IPS DF 4.7 (cell line): ENCODE measurements around the gene CORO2A.
"Not testable (repeated sequence)": the region's sequence is repeated elsewhere in the genome, so short reads cannot be mapped to it uniquely, and the experiment has no call there.

Experiments used
- DNase-seq: peaks from one replicate; pipeline ENCODE4 v3.0.0-alpha.2; 2013; ENCODE audit warnings: low spot score; ENCODE audit errors: extremely low read depth

The CORO2A gene

DNA sequence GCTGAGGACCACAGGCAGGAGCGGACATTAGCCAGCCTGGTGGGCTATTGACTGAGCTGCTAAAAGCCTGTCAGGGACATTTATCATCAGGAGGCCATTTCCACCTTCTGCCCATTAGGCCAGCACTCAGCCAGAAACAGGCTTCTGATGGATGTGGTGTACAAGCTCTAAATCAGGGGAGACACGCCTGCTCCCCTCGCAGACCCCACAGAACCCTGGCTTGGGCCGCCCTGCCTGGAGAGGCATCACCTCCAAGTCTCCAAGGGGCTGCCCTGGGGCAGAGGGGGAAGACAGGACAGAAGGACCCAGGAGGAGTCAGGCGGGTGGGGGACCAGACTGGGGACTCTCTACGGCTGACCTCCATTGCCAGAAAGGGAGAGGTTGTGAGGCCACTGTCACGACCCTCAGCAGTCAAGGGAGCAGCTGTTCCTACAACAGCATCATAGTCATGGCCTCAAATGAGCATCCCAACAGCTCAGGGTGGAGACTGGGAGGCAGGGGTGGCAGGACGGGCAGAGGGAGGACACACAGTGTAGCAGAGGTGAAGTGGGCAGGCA is 49.4 kb downstream of the CORO2A start:
- no peak for DNase-seq

DNA sequence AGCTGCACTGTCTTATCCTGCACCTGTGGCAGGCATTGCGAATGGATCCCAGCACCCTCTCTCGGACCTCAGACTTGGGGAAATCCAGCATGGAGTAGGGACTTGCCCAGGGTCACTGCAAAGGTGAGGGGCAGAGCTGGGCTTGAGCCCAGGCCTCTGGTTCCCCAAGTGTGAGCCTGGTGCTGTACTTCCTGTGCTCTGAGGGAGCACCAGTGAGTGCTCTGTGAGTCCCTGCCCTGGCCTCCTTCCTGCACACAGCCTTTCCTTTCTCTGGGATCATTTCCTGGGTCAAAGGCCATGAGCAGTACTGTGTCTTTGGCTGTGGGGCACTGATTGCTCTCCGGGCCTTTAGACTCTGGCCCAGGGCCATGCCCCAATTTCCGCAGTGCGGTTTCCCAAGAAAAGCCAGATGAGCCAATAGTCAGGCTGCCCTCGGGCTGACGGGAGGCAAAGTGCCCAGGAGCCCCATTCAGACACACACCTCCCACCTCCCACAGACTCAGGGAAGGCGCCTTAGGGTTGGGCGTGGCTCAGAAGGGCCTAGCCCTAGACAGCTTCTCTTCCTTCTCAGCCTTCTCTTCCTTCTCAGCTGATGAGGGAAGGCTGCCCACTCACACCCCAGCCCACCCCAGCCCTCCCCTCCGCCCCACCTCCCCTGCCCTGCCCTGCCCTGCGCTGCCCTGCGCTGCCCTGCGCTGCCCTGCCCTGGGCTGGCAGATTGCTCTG is 50.1 kb downstream of the CORO2A start:
- DNase-seq, result no peak

DNA sequence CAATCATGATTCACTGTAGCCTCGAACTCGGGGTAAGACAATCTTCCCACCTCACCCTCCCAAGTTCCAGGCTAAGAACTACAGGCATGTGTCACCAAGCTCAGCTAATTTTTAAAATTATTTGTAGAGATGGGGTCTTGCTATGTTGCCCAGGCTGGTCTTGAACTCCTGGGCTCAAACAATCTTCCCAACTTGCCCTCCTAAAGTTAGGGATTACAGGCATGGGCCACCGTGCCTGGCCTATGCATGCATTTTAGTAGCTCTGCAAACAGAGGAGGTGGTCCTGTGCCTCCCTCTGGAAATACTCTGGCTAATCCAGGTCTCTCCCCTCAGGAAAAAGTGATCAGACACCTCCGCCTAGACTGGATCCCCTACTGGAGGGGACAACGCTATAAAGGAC is 51.9 kb downstream of the CORO2A start:
- no peak for DNase-seq

DNA sequence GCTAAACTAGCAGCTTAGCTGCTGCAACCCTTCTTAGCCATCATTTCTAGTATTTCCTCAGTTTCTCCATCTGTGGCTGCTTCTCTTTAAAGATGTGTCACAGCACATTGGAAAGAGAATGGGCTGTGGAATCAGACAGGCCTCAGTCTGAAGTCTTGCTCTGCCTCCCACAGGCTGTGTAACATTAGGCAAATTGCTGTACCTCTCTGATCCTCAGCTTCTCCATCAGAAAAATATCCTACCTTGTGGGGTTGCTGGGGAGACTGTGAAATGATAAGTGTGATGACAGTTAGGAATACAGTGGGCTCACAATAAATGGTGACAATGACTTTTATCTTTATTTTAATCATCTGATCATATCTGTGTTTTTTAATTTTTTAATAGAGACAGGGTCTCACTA is 55.9 kb downstream of the CORO2A start:
- DNase-seq, result no peak

DNA sequence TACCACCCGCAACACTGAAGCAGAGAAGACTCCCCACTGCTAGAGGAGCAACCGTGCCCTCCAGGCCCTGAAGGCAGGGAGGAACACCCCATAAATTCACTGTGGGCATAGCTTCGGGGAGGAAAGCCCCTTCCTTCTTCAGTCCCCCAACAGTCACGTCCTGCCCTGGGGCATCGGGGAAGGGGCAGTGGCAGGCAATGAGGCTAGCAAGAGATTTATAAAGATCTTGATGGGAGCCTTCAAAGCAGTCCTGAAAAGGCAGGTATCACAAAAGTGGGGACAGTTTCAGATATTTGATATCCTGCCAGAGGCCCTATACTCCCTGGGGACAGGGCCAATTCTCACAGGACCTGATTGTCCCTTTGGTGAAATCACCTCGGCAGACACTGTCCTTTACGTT is 56.5 kb downstream of the CORO2A start:
- DNase-seq, result no peak

DNA sequence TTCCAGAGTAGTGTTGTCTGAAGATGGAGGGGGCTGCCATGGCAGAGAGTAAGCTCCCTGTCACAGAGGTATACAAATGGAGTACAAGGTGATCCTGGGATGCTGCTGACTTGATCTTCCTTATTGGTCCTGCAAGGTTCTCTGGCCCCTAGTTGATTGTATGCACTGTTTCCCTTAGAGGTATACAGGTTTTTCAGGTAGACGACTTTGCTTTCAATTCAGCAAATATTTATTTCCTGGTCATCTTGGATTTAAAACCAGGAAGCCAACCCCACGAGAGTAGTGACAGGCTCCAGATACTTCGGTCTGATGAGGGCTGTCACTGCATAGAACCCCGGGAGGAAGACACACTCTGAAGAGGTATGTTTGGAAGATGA is 56.9 kb downstream of the CORO2A start:
- DNase-seq, result no peak

DNA sequence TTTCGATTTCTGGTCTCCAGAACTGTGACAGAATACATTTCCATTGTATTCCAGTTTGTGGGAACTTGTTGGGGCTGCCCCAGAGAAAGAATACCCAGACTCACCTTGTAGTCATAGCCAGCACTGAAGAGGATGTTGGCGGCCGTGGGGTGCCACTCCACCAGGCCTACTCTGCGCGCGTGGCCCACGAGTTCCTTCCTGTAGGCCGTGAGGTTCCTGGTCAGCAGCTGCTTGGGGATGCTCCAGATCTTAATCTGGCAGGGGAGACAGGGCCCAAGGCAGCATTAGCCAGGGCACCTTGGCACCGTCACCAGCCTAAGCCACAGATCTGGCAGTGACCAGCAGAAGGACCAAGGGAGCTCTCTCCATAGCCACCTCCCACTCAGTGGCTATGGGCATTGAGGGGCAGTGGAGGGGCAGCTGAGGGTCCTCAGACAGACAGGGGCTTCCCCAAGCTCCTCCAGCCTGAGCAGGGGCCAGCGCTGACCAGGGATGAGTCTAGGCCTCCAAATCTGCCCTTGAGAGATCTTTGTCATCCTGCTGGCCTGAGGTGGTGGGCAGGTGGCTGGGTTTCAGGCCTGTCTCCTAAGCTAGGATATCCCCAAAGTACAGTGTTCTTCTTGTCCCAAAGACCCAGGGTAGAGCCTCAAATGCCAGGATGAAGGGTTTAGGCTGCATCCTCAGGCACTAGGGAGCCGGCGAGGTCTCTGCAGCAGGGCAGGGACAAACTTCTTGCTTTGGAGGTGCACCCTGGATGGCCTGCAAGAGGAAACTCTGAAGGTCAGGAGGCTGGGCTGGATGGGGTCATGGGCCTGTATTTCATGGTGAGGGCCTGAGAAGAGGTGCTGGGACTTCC is 57.5 kb downstream of the CORO2A start:
- no peak for DNase-seq

DNA sequence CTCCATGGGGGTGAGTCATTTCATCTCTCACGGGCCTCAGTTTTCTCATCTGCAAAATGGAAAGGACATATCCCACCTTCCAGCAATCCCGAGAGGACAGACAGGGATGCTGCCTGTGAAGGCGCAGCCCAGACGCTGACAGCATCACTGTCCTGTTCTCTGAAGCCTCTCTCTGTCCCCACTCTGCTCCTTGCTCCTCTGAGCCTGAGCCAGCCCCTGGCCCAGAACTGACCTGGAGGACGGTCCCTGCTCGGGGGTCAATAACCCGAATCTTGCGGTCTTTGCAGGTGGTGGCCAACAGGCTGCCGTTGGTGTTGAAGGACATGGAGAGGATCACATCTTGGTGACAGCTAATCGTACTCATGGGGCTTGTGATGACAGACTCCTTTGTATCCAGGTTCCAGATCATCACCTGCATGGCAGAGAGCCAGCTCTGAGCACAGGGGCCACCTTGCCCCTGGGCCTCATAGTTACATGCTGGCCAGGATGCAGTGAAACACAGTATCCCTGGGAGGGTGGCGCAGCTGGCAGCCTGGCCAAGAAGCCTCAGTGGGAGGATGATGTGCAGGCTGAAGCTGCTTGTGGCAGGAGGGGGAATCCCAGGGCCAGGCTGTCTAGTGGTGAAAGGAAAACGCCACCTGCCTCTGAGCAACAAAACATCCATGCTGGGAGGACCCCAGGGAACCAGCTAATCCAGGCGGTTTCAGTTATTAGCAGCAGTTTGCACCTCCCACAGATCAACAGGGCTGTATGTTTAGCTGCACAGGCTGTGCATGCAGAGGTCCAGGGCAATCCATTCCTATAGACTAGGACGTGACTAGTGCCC is 59.4 kb downstream of the CORO2A start:
- DNase-seq, result no peak

DNA sequence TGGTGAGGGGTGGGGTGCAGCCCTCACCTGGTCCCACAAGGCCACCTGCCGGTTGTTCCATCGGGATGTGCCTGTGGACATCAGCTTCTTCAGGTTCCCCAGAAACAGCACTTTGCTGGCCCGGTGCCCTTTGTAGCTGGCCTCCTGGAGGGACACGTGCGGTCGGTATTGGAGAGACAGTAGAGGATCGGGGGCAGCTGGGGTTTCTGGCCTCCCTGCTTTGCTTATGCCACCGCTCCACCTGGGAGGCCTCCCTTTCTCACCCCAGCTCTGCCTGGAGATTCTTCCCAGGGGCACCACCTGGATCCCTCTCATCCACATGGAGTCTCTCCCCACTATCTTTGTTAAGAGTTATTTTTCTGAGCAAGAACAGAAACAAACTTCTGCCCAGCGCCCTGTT is 60.3 kb downstream of the CORO2A start:
- no peak for DNase-seq

DNA sequence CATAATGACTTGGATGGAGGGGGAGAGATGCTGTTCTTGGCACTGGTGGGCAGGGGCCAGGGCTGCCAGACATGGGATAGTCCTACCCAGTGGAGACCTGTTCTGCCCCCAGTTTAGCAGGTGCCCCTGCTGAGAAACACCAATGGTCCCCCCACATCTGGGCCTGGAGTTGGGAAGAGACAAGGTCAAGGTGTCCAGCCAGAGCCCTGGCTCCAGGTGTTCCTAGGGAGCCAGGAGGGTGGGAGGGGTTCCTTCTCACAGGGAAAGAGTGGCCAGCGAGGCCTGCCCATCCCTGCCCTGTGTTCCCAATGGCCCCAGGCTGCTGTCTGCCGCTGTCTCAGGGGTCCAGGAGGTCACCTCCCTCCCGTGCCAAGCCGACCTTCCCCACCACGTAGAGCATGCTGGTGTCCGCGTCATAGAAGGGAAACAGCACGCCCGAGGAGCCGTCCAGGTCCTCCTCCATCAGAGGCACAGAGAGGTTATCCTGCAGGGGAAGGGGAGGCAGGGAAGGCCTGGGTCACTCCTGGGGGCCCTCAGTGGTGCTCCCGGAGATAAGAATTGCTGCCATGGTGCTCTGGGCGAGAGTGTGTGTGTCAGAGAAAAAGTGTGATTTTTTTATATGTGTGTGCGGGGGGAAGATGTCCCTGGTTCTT is 61.7 kb downstream of the CORO2A start:
- DNase-seq, result no peak

DNA sequence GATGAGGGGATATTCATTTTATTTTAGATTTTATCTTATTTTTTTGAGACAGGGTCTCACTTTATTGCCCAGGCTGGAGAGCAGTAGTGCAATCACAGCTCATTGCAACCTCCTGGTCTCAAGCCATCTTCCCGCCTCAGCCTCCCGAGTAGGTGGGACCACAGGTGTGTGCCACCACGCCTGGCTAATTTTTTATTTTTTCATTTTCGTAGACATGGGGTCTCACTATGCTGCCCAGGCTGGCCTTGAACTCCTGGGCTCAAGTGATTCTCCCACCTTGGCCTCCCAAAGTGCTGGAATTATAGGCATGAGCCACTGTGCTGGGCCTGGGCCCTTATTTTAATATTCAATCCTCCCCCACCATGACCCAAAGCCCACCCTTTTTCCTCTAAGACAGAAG is 62.4 kb downstream of the CORO2A start:
- not testable (repeated sequence) for DNase-seq

DNA sequence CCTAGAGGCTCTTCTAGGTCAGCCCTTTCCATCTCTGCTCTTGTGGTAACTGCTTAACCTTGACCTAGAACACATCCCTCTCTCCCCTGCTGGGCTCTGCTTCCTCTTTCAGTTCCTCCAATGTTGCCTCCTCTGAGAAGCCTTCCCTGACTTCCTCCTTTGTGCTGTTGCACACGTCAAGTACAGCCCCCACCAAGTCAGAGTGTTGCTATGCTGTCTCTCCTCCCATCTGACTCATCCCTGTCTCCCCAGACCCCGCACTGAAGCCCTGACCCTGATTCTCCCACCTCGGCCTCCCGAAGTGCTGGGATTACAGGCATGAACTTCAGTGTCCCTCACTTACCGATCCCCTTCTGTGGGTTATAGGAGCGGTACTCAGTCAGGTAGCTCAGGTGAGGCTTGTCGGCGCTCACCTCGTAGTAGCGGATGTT is 63.0 kb downstream of the CORO2A start:
- DNase-seq, result no peak

DNA sequence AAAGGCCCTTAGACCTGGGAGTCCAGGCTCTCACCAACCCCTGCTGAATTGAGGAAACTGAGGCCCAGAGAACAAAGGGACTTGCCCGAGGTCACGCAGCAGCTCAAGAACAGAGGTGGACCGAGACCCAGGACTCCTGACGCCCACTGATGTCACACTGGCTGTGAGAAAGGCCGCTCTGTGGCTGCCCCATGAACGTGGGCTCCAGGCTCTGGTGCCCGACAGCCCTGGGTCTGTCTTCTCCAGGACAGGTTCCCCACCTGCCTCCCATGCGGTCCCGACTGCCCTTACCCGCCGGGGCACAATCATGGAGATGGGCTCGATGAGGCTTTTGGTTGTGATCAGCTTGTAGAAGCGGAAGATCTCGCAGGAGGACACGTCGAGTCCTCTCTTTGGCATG is 64.1 kb downstream of the CORO2A start:
- DNase-seq, result no peak

DNA sequence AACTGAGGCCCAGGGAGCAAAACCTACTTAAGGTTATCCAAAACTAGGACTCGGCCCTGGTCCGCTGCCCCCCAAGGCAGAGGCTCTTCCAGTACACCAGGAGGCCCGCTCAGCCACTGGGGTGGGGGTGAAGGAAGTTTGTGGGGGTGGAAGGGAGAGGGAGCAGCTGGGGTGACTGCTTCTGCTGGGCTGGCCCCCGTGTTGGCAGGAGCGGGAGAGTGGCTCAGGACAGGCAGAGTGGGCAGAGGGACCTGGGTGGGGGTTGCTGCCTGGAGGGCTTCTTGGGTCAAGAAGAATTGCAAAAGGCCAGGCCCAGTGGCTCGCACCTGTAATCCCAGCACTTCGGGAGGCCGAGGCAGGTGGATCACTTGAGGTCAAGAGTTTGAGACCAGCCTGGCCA is 65.2 kb downstream of the CORO2A start:
- no peak for DNase-seq

DNA sequence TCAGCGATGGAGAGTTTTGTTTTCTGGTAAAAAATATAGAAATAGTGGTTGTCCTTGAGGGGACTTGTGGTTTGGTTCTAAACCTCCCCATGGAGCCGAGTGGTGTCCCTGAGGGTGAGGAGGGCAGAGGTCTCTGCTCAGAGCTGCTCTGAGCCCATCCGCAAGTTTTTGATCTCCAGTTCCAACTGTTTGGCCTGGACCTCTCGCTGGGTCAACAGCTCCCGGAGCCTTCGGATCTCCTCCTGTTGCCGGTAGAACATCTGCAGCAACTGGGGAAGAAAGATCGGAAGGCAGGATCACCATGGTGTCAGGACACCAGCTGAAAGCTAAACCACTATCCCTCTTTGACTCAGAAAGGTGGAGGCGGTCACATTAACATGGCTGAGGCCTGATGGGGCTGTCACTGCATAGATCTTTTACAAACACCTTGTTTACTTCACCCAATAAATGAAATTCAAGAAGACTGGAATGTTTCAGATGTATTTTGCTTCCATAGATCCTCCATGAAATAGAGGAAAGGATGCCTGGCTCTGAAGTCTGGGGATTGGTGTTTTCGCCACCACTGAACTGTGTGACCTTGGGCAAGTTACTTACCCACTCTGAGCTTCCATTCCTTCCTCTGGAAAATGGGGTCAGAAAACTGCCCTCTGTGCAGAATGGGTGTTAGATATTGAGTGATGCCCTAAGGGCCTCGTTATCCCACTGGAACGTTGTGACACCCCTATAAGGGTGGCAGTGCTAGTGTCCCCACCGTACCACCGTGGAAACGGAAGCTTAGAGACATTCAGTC is 67.6 kb downstream of the CORO2A start:
- DNase-seq, result no peak

DNA sequence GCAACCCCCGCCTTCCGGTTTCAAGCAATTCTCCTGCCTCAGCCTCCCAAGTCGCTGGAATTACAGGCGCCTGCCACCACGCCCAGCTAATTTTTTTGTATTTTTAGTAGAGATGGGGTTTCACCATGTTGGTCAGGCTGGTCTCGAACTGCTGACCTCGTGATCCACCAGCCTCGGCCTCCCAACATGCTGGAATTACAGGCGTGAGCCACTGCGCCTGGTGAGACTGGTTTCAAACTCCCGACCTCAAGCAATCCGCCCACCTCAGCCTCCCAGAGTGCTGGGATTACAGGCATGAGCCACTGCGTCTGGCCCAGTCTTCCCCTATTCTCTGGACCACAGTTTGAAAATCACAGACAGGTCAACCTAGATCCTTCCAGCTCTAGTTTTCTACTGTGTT is 68.3 kb downstream of the CORO2A start:
- DNase-seq, result not testable (repeated sequence)

DNA sequence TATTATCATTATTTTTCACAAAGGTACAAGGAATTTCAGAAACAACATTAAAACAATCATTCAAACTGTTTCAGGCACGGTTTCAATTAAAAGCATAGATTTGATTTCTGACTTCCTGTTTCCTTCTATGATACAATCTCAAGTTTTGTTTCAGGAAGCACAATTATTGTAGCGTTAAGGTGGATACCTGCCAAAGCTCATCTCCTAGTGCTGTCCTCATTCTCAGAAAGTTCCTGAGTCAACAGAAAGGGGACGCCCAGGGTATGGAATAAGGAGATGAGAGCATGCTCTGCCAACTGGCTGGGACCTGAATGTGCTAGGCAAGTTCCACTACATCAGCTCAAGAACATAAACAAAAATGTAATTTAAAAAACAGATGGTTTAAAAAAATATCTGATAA is 71.4 kb downstream of the CORO2A start:
- DNase-seq, result no peak

DNA sequence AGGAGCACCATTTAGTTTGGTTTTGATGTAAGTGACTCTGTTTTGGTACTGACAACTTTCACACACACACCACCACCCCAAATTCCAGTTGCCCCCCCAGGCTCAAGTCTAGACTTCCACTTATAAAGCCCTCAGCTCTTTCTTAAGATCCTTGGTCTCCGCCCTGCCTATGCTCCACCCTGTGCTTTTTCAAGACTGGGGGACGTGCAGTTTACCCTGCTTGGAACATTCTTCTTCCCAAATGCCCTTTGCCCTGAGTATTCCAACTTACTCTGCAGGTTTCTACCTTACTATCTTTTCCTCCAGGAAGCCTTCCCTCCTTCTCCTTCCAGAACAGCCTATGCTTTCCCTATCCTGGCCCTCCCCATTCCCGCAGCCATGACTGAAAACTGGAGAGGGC is 72.0 kb downstream of the CORO2A start:
- no peak for DNase-seq

DNA sequence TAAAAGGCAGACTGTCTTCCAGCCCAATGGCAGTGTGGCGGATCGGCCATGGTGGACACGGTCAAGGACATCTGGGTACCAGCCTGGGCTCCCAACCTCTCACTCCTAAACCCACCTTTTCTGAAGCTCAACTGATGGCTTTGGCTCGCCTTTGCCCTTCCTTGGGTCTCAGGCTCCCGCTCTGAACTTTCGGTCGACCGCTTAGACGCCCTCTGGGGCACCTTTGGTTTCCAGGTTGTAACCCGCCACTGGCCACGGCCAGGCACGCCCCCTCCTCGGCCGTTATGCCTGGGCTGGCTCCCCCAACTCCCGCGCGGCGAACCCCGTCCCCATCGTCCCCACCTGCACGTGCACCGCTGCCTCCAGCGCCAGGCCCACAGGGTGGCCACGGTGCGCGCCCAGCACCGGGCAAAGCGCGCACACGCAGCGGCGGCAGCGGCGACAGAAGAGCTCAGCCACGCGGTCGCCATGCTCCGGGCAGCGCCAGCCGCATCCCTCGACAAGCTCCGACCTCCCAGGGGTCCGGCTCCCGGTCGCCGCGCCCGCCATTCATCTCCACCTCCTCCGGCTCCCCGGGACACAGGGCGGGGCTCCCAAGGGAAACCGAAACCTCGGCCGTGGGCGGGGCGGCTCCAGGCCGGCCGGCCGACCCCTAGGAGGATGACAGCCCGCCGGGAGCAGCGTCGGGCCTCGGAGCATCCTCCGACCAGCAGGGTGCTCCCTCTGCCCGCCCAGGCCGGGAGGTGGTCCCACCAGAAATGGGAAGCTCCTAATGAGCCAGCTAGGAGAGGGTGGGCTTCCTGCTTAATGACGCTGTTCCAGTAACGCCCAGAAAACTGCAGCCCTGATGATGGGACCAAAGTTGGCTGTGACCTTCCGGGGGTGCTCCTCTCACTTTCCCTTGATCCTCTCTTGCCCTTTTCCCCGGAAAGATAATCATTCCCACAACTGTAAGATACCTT is 73.5 kb downstream of the CORO2A start, which contains the start of gene TRIM14:
Gene TRIM14 (minus strand): TSS at position 583 of the 962 bp plus-strand sequence. CDS start 34 bp downstream, at position 549.
- DNase-seq, result peak; percentile 9
